Neural crest cell (in vitro differentiated cells): ENCODE results near the gene SSTR4. TPM values are rescaled to one million over a fixed set of nuclear protein-coding genes. Genes with fewer than 3 reads are reported as not detected.

Experiments
- DNase-seq: peaks from one replicate; pipeline ENCODE4 v3.0.0; 2021; ENCODE audit warnings: low read depth, mixed read lengths, low spot score
- H3K27ac Mint-ChIP-seq: one replicate; pipeline ENCODE4 v1.8.0; 2021; ENCODE audit warnings: mild to moderate bottlenecking, mixed read lengths; ENCODE audit not compliant: unreplicated experiment
- H3K27me3 Mint-ChIP-seq: 2 replicates; pipeline ENCODE4 v1.8.0; 2021; ENCODE audit warnings: low read depth, mild to moderate bottlenecking, mixed read lengths
- H3K36me3 Mint-ChIP-seq: 2 replicates; pipeline ENCODE4 v1.8.0; 2021; ENCODE audit warnings: low read depth, mild to moderate bottlenecking, mixed read lengths
- H3K4me1 Mint-ChIP-seq: 2 replicates; pipeline ENCODE4 v1.8.0; 2021; ENCODE audit warnings: mixed read lengths
- H3K4me3 Mint-ChIP-seq: one replicate; pipeline ENCODE4 v1.8.0; 2021; ENCODE audit warnings: mild to moderate bottlenecking, mixed read lengths
- H3K9me3 Mint-ChIP-seq: 2 replicates; pipeline ENCODE4 v1.8.0; 2021; ENCODE audit warnings: mixed read lengths
- CTCF ChIP-seq: fragments of 200-600 bp; sonication (generic); conservative IDR thresholded peaks from 2 replicates; pipeline ENCODE4 v1.5.0; 2021; ENCODE audit warnings: antibody characterized with exemption, mild to moderate bottlenecking
- total RNA-seq: library from RNA; stranded (reverse); gene quantifications from 2 replicates; pipeline ENCODE4 v1.2.1, GENCODE V29; 2021

SSTR4 gene
- total RNA-seq, 1 donor from 2014 or later, result not detected

- no peak for TF ChIP-seq CTCF
- no peak for DNase-seq
Observed at GRCh38 chr20:23086056-23086566, 51.0 kb downstream of the SSTR4 start, which contains the start of gene CD93. Gene CD93 (minus strand): TSS chr20:23086324. CDS start chr20:23086192, 132 bp downstream.

GRCh38 chr20:23086931-23087411 lies 51.9 kb downstream of the SSTR4 start:
- H3K4me1 Mint-ChIP-seq, result peaks cover 15% of the 10 kb centered on the region
- H3K9me3 Mint-ChIP-seq, result no peaks in the 10 kb centered on the region
- H3K36me3 Mint-ChIP-seq, result no peaks in the 10 kb centered on the region
- no peak overlapping the region for H3K27ac Mint-ChIP-seq
- no peak for TF ChIP-seq CTCF
- H3K27me3 Mint-ChIP-seq, result peaks cover 2% of the 10 kb centered on the region
- no peak overlapping the region for H3K4me3 Mint-ChIP-seq
- no peak for DNase-seq

More at GRCh38 chr20:23086056-23086566, 51.0 kb downstream of the SSTR4 start, which contains the start of gene CD93:
- Mint-ChIP-seq H3K9me3 (no peaks in the 10 kb centered on the region), H3K36me3 (no peaks in the 10 kb centered on the region), H3K4me3 (no peak within 1 kb of the TSS), H3K4me1 (peaks cover 14% of the 10 kb centered on the region), H3K27me3 (peaks cover 3% of the 10 kb centered on the region), H3K27ac (peak within 1 kb of the TSS; percentile 73)

DNA sequence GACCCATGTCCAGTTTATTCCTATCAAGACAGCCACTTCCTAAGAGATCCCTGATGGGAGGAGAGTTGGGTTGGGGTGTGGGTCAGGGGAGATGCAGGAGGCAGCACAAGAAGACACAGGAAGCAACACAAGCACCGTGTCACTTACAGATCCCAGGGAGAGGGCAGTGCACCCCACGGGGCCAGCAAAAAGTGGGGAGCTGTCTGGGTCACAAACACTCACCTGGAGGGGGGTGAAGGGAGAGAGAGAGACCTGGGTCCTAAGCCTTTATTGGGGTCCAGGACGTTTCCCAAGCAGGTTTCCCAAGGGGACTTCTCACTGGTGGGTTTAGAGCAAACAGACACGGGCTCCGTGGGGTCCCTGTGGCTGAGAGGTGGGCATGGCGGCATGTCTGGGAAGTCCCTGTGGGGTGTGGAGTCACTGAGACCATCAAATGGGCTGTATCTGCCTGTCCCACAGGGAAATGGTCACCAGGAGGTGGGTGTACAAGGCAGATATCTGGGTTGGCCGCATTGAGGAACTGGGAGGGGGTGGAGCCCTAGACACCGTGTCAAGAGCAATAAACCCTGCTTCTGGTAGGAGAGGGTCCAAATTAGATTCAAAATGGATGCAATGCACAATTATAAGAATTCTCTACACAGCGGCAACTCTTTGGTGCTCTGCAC lies 52.6 kb downstream of the SSTR4 start:
- H3K27ac Mint-ChIP-seq, result no peak overlapping the region

More for the DNA sequence above, 52.6 kb downstream of the SSTR4 start:
- no peaks in the 10 kb centered on the region for H3K36me3 Mint-ChIP-seq
- H3K4me1 Mint-ChIP-seq, result peaks cover 21% of the 10 kb centered on the region
- TF ChIP-seq CTCF, result no peak
- no peaks in the 10 kb centered on the region for H3K9me3 Mint-ChIP-seq
- no peak for DNase-seq
- H3K4me3 Mint-ChIP-seq, result no peak overlapping the region
- H3K27me3 Mint-ChIP-seq, result no peaks in the 10 kb centered on the region

Other genes starting within 250 kb of the SSTR4 start
- 0.12 and 0.16 TPM in 2 replicates for gene THBD, start 14.4 kb downstream of the SSTR4 start, total RNA-seq
- 0.44 and 0.50 TPM in 2 replicates for gene CD93, start 51.0 kb downstream of the SSTR4 start, total RNA-seq